HG02938 (cell line): ENCODE measurements around the gene MIA.
"Not testable (repeated sequence)": the region's sequence is repeated elsewhere in the genome, so short reads cannot be mapped to it uniquely, and the experiment has no call there.

Source experiments
- ATAC-seq: cut with Tn5 transposase; IDR thresholded peaks from one replicate; pipeline ENCODE4 v1.9.1; 2021; ENCODE audit warnings: mild to moderate bottlenecking, moderate library complexity; ENCODE audit not compliant: unreplicated experiment

Gene MIA

DNA sequence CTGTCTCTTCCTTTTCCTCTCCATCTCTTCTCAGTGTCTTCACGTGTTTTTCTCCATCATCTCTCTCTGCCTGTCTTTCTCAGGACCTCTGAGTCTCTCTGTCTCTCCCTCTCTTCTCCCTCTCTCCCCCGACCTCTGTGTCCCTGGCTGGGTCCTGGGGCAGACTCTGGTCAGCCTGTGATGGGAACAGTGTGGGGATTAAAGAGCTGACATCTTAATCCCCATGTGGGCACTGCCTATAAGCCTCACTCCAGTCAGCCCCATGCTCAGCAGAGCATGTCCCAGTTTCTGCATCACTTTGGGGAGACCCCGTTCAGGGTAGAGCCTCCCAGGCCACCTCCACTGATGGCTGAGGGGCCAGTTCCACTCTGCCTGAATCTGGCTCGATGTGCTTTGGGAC, 39.9 kb downstream of the MIA start:
- no peak for ATAC-seq

GRCh38 chr19:40818480-40819399, 43.4 kb downstream of the MIA start:
- ATAC-seq = not testable (repeated sequence)

- not testable (repeated sequence) for ATAC-seq
Measured at GRCh38 chr19:40819479-40820234, 44.3 kb downstream of the MIA start.

GRCh38 chr19:40822161-40822560, 46.8 kb downstream of the MIA start:
- ATAC-seq = no peak

GRCh38 chr19:40822704-40823553, 47.6 kb downstream of the MIA start:
- not testable (repeated sequence) for ATAC-seq

GRCh38 chr19:40824916-40825315, 49.6 kb downstream of the MIA start:
- ATAC-seq = not testable (repeated sequence)

GRCh38 chr19:40825460-40826095, 50.3 kb downstream of the MIA start:
- ATAC-seq = not testable (repeated sequence)

DNA sequence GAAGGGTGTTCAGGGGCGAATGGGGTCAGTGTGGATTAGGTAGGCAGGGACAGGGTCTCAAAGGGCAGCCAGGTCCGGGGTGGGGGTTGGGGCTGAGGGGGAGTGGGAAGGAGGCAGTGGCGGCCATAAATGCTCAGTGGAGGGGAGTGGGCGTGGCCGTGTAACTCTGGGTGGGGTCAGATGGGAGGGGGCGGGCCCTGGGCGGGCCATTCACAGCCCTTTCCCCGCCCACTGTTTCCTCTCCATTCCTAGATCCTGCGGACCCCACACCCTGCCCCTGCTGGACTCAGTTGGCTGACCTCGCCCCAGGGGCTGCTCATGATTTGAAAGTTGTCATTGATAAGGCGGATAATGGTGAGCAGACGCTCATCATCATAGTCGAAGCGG, 51.0 kb downstream of the MIA start:
- not testable (repeated sequence) for ATAC-seq

- ATAC-seq = not testable (repeated sequence)
Measured at GRCh38 chr19:40826699-40827385, 51.5 kb downstream of the MIA start.
